Measurements from ENCODE around the gene HRAS.

DNA sequence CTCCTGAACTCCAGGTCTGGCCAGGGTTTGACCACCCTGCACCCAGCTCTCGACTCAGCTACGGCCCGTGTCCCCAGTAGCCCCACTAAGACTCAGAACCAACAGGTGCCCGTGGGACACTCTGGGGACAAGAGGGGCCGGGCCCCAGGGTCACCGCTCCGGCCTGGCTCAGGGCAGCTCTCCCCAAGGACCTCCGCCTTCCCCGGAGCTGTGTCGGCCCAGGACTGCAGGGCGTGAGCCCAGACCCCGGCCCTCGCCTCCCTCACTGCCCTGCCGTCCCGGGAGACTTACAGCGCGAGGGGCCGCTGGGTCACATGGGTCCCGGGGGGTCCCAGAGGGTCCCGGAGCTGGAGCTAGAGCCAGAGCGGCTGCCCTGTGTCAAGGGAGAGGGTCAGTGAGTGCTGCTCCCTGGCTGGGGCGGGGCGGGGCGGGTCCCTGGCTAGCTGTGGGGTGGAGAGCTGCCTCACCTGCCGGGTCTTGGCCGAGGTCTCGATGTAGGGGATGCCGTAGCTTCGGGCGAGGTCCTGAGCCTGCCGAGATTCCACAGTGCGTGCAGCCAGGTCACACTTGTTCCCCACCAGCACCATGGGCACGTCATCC is 2.3 kb downstream of the HRAS start:
- no peak for TF ChIP-seq TAF1 (IDR thresholded peaks at IDR 0.05; ENCODE audit: borderline replicate concordance, insufficient read depth, low read length)
- no peak for TF ChIP-seq POLR2AphosphoS5 (IDR thresholded peaks at IDR 0.05; ENCODE audit: low read depth, low read length)
- TF ChIP-seq, protein P1, sequence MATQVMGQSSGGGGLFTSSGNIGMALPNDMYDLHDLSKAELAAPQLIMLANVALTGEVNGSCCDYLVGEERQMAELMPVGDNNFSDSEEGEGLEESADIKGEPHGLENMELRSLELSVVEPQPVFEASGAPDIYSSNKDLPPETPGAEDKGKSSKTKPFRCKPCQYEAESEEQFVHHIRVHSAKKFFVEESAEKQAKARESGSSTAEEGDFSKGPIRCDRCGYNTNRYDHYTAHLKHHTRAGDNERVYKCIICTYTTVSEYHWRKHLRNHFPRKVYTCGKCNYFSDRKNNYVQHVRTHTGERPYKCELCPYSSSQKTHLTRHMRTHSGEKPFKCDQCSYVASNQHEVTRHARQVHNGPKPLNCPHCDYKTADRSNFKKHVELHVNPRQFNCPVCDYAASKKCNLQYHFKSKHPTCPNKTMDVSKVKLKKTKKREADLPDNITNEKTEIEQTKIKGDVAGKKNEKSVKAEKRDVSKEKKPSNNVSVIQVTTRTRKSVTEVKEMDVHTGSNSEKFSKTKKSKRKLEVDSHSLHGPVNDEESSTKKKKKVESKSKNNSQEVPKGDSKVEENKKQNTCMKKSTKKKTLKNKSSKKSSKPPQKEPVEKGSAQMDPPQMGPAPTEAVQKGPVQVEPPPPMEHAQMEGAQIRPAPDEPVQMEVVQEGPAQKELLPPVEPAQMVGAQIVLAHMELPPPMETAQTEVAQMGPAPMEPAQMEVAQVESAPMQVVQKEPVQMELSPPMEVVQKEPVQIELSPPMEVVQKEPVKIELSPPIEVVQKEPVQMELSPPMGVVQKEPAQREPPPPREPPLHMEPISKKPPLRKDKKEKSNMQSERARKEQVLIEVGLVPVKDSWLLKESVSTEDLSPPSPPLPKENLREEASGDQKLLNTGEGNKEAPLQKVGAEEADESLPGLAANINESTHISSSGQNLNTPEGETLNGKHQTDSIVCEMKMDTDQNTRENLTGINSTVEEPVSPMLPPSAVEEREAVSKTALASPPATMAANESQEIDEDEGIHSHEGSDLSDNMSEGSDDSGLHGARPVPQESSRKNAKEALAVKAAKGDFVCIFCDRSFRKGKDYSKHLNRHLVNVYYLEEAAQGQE (IDR thresholded peaks at IDR 0.05; ENCODE audit: insufficient read depth in 1 of 2, low read depth in 2 of 2, low read length in 2 of 2): no peak
- TF ChIP-seq SIN3A (IDR thresholded peaks at IDR 0.05; ENCODE audit: borderline replicate concordance, insufficient read depth, low read length): no peak
- TF ChIP-seq FOXP2 (optimal IDR thresholded peaks at IDR 0.05; ENCODE audit: borderline replicate concordance, extremely low read depth, extremely low read length, insufficient read depth): no peak
